Stomach (tissue), 4 donors: ENCODE data around the gene GOLPH3.

Experiments
- POLR2A ChIP-seq, 4 donors: fragments of 450-650 bp; IDR thresholded peaks; one replicate each; pipeline ENCODE4 v1.6.1; 2016; ENCODE audit warnings: antibody characterized with exemption in 4 of 4, control low read depth in 2 of 4, mild to moderate bottlenecking in 1 of 4, moderate library complexity in 1 of 4
- TF ChIP-seq, protein P1 (sequence below), 7 experiments: fragments of 450-650 bp in 4 of 7; fragments of 200-600 bp in 3 of 7; sonication (generic) in 3 of 7; IDR thresholded peaks; one replicate each; pipeline ENCODE4 v1.5.1; 2016 to 2019; ENCODE audit warnings: antibody characterized with exemption in 7 of 7, control low read depth in 2 of 7, mild to moderate bottlenecking in 1 of 7

- TF ChIP-seq, protein P1, sequence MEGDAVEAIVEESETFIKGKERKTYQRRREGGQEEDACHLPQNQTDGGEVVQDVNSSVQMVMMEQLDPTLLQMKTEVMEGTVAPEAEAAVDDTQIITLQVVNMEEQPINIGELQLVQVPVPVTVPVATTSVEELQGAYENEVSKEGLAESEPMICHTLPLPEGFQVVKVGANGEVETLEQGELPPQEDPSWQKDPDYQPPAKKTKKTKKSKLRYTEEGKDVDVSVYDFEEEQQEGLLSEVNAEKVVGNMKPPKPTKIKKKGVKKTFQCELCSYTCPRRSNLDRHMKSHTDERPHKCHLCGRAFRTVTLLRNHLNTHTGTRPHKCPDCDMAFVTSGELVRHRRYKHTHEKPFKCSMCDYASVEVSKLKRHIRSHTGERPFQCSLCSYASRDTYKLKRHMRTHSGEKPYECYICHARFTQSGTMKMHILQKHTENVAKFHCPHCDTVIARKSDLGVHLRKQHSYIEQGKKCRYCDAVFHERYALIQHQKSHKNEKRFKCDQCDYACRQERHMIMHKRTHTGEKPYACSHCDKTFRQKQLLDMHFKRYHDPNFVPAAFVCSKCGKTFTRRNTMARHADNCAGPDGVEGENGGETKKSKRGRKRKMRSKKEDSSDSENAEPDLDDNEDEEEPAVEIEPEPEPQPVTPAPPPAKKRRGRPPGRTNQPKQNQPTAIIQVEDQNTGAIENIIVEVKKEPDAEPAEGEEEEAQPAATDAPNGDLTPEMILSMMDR (IDR thresholded peaks at IDR 0.05), result no peak
- no peak for TF ChIP-seq POLR2A (IDR thresholded peaks at IDR 0.05)
Observed at GRCh38 chr5:32217886-32218396, 43.8 kb upstream of the GOLPH3 start.
